ENCODE results near the gene GAST. TPM values are rescaled to one million over a fixed set of nuclear protein-coding genes. Genes with fewer than 3 reads are reported as not detected.

The GAST gene
- total and polyA plus RNA-seq, 9 of the 15 experiments (the other 6 are each of a cell fraction or from before 2014, with no cell fraction given): not detected

DNA sequence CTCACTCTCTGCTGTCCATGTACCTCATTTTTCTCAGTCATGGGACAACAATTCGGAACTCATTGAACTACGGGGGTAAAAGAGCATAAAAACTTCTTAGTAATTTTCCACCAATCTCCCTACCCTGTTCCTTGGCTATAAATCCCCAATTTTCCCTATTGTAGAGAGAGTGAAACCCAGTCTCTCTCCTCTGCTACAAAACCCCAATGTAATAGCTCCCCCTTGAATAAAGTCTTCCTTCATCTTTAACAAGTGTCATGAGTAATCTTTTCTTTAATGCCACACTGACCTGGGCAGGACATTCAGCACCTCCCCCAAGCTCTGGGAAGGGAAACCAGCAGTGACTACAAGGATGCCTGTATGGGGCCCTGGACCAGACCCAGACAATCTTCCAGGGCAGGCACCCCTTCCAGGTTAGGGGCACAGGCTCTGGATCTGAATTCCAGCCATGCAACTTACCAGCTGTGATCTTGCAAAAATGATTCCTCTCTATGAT lies 33.7 kb upstream of the GAST start (continued):
- TF ChIP-seq, protein P1, sequence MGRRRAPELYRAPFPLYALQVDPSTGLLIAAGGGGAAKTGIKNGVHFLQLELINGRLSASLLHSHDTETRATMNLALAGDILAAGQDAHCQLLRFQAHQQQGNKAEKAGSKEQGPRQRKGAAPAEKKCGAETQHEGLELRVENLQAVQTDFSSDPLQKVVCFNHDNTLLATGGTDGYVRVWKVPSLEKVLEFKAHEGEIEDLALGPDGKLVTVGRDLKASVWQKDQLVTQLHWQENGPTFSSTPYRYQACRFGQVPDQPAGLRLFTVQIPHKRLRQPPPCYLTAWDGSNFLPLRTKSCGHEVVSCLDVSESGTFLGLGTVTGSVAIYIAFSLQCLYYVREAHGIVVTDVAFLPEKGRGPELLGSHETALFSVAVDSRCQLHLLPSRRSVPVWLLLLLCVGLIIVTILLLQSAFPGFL (CRISPR knock-in tag; IDR thresholded peaks at IDR 0.05): peak; percentile 64; the same call in 1 of the 2 replicates
- TF ChIP-seq TFAM (CRISPR knock-in tag; conservative IDR thresholded peaks at IDR 0.05): no peak
- TF ChIP-seq ARHGAP35 (IDR thresholded peaks at IDR 0.05; ENCODE audit: partially characterized antibody): peak; percentile 96
- TF ChIP-seq, protein P2, sequence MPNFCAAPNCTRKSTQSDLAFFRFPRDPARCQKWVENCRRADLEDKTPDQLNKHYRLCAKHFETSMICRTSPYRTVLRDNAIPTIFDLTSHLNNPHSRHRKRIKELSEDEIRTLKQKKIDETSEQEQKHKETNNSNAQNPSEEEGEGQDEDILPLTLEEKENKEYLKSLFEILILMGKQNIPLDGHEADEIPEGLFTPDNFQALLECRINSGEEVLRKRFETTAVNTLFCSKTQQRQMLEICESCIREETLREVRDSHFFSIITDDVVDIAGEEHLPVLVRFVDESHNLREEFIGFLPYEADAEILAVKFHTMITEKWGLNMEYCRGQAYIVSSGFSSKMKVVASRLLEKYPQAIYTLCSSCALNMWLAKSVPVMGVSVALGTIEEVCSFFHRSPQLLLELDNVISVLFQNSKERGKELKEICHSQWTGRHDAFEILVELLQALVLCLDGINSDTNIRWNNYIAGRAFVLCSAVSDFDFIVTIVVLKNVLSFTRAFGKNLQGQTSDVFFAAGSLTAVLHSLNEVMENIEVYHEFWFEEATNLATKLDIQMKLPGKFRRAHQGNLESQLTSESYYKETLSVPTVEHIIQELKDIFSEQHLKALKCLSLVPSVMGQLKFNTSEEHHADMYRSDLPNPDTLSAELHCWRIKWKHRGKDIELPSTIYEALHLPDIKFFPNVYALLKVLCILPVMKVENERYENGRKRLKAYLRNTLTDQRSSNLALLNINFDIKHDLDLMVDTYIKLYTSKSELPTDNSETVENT (CRISPR knock-in tag; IDR thresholded peaks at IDR 0.05): no peak; the same call in none of the 2 replicates
- TF ChIP-seq NFXL1 (CRISPR knock-in tag; IDR thresholded peaks at IDR 0.05): peak; percentile 90
- peak; percentile 88 for TF ChIP-seq LCOR (CRISPR knock-in tag; IDR thresholded peaks at IDR 0.05)
- TF ChIP-seq FOXK1 (CRISPR knock-in tag; IDR thresholded peaks at IDR 0.05; ENCODE audit: borderline replicate concordance): peak; percentile 69; the same call in 1 of the 2 replicates
- TF ChIP-seq, protein P3, sequence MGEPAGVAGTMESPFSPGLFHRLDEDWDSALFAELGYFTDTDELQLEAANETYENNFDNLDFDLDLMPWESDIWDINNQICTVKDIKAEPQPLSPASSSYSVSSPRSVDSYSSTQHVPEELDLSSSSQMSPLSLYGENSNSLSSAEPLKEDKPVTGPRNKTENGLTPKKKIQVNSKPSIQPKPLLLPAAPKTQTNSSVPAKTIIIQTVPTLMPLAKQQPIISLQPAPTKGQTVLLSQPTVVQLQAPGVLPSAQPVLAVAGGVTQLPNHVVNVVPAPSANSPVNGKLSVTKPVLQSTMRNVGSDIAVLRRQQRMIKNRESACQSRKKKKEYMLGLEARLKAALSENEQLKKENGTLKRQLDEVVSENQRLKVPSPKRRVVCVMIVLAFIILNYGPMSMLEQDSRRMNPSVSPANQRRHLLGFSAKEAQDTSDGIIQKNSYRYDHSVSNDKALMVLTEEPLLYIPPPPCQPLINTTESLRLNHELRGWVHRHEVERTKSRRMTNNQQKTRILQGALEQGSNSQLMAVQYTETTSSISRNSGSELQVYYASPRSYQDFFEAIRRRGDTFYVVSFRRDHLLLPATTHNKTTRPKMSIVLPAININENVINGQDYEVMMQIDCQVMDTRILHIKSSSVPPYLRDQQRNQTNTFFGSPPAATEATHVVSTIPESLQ (CRISPR knock-in tag; IDR thresholded peaks at IDR 0.05): no peak
- TF ChIP-seq, protein P4, sequence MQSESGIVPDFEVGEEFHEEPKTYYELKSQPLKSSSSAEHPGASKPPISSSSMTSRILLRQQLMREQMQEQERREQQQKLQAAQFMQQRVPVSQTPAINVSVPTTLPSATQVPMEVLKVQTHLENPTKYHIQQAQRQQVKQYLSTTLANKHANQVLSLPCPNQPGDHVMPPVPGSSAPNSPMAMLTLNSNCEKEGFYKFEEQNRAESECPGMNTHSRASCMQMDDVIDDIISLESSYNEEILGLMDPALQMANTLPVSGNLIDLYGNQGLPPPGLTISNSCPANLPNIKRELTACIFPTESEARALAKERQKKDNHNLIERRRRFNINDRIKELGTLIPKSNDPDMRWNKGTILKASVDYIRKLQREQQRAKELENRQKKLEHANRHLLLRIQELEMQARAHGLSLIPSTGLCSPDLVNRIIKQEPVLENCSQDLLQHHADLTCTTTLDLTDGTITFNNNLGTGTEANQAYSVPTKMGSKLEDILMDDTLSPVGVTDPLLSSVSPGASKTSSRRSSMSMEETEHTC (IDR thresholded peaks at IDR 0.05): no peak
- peak; percentile 96 for TF ChIP-seq ZNF444 (CRISPR knock-in tag; IDR thresholded peaks at IDR 0.05)
- no peak for TF ChIP-seq BRF1 (IDR thresholded peaks at IDR 0.05; ENCODE audit: borderline replicate concordance, extremely low read depth, insufficient read length)
- TF ChIP-seq PTBP1 (IDR thresholded peaks at IDR 0.05; ENCODE audit: low read depth, low read length): no peak
- peak; percentile 100 for TF ChIP-seq GTF2E2 (tag; IDR thresholded peaks at IDR 0.05)
- peak; percentile 98 for TF ChIP-seq CAMTA2 (CRISPR knock-in tag; conservative IDR thresholded peaks at IDR 0.05)
- peak; percentile 95 for TF ChIP-seq ZBTB17 (CRISPR knock-in tag; IDR thresholded peaks at IDR 0.05)
- peak; percentile 71 for TF ChIP-seq NFIC (IDR thresholded peaks at IDR 0.05)
- TF ChIP-seq SMAD4 (CRISPR knock-in tag; conservative IDR thresholded peaks at IDR 0.05): no peak
- no peak for TF ChIP-seq SP2 (IDR thresholded peaks at IDR 0.05; ENCODE audit: extremely low read depth, low read depth, low read length, poor library complexity, severe bottlenecking)
- TF ChIP-seq PHTF2 (CRISPR knock-in tag; IDR thresholded peaks at IDR 0.05): peak; percentile 93; the same call in 1 of the 2 replicates
